SJCRH30 (cell line): Measurements from ENCODE around the gene TEX36. TPM values are rescaled to one million over a fixed set of nuclear protein-coding genes. Genes with fewer than 3 reads are reported as not detected.
"Not testable (repeated sequence)": the region's sequence is repeated elsewhere in the genome, so short reads cannot be mapped to it uniquely, and the experiment has no call there.

ENCODE experiments used
- DNase-seq, 2 experiments: peaks; one replicate each; pipeline ENCODE4 v3.0.0-alpha.2; 2015 to 2020
- H3K27ac ChIP-seq: fragments of 250-450 bp; sonication (Bioruptor Pico); 2 replicates; pipeline ENCODE4 v1.5.1; 2020; ENCODE audit warnings: mild to moderate bottlenecking, moderate library complexity
- H3K27me3 ChIP-seq: fragments of 250-450 bp; sonication (Bioruptor Pico); 2 replicates; pipeline ENCODE4 v1.5.1; 2020; ENCODE audit warnings: mild to moderate bottlenecking, moderate library complexity
- H3K36me3 ChIP-seq: fragments of 250-450 bp; sonication (Bioruptor Pico); 2 replicates; pipeline ENCODE4 v1.5.1; 2020; ENCODE audit warnings: mild to moderate bottlenecking, moderate library complexity
- H3K4me1 ChIP-seq: fragments of 250-450 bp; sonication (Bioruptor Pico); 2 replicates; pipeline ENCODE4 v1.5.1; 2020; ENCODE audit warnings: mild to moderate bottlenecking, moderate library complexity
- H3K4me3 ChIP-seq: fragments of 250-450 bp; sonication (Bioruptor Pico); 2 replicates; pipeline ENCODE4 v1.5.1; 2020; ENCODE audit warnings: mild to moderate bottlenecking, moderate library complexity
- H3K9me3 ChIP-seq: fragments of 250-450 bp; sonication (Bioruptor Pico); replicated peaks from 2 replicates; pipeline ENCODE4 v1.5.1; 2020; ENCODE audit warnings: mild to moderate bottlenecking, moderate library complexity
- total RNA-seq: library from RNA; depleted of rRNA; stranded (reverse); fragments of >200 nt; shearing (Covaris generic); gene quantifications from 2 replicates; pipeline ENCODE4 v1.2.3, GENCODE V29; 2014

The TEX36 gene
- total RNA-seq, 1 experiment from 2014 or later: not detected

DNA sequence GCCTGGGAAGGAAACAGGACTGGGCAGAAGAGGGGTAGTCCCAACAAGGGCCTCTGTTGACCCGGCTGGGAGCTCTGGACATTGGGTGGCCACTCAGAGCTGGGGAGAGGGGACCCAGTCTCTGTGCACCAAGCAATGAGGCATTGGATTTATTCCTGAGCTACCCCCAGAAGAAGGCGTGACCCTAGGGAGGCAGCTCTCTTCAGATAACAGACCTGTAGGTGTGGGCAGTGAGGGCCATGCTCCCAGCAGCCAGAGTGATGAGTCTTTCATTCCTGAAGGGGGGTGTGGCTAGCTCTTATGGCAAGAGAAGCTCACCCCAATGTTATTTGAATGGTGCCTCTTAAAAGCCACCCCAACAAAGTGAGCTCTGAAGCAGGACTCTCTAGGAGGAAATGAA is 20.4 kb downstream of the TEX36 start:
- Histone ChIP-seq H3K9me3 (no peaks in the 10 kb centered on the region), H3K4me1 (no peaks in the 10 kb centered on the region; the same call in 1 of the 2 replicates), H3K27ac (no peak overlapping the region), H3K36me3 (no peaks in the 10 kb centered on the region), H3K4me3 (no peak overlapping the region), H3K27me3 (no peaks in the 10 kb centered on the region)
- DNase-seq: no peak

- Histone ChIP-seq H3K27ac (no peak overlapping the region), H3K36me3 (no peaks in the 10 kb centered on the region), H3K27me3 (no peaks in the 10 kb centered on the region), H3K4me3 (no peak overlapping the region), H3K9me3 (no peaks in the 10 kb centered on the region), H3K4me1 (no peaks in the 10 kb centered on the region; the same call in 1 of the 2 replicates)
- DNase-seq: peak; percentile 20 to 34
Observed at GRCh38 chr10:125661941-125662515, 20.9 kb downstream of the TEX36 start.

DNA sequence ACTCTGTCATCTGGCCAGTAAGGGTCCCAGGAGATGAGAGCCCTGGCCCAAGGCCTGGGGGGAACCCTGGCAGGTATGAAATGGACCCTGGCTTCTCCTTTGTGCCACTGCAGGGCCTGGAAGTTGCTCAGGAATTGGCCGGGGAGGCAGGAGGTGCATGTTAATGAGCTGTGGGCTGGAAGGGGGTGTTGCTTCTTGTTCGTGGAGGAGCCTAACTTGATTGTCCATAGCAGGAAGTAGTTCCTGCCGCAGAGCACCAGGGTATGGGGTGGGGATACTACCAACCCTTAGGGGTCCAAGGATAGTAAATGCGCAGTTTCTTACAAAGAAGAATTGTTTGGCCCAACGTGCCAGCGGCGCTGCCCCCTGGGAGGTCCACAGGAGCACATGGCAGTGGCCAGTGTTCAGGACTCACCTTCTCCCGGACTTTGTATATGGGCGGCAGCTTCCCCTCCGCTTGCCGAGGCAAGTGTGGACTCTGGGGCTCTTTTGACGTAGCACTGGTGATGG is 21.5 kb downstream of the TEX36 start:
- H3K4me1 ChIP-seq: no peaks in the 10 kb centered on the region; the same call in 1 of the 2 replicates
- DNase-seq: no peak
- no peaks in the 10 kb centered on the region for H3K9me3 ChIP-seq
- H3K4me3 ChIP-seq: no peak overlapping the region
- no peaks in the 10 kb centered on the region for H3K36me3 ChIP-seq
- H3K27ac ChIP-seq: no peak overlapping the region
- no peaks in the 10 kb centered on the region for H3K27me3 ChIP-seq

- H3K4me3 ChIP-seq: no peak overlapping the region
- no peaks in the 10 kb centered on the region for H3K9me3 ChIP-seq
- H3K36me3 ChIP-seq: no peaks in the 10 kb centered on the region
- DNase-seq: no peak
- H3K27ac ChIP-seq: no peak overlapping the region
- H3K4me1 ChIP-seq: no peaks in the 10 kb centered on the region; the same call in 1 of the 2 replicates
- H3K27me3 ChIP-seq: no peaks in the 10 kb centered on the region
Observed at GRCh38 chr10:125659071-125659470, 23.9 kb downstream of the TEX36 start.

GRCh38 chr10:125656523-125656922 is 26.4 kb downstream of the TEX36 start:
- DNase-seq: no peak
- H3K27me3 ChIP-seq: no peaks in the 10 kb centered on the region
- no peak overlapping the region for H3K27ac ChIP-seq
- no peaks in the 10 kb centered on the region for H3K9me3 ChIP-seq
- H3K36me3 ChIP-seq: no peaks in the 10 kb centered on the region
- no peaks in the 10 kb centered on the region for H3K4me1 ChIP-seq
- no peak overlapping the region for H3K4me3 ChIP-seq

- not testable (repeated sequence) for DNase-seq, H3K27ac ChIP-seq, H3K4me3 ChIP-seq, H3K36me3 ChIP-seq, H3K4me1 ChIP-seq, H3K9me3 ChIP-seq, H3K27me3 ChIP-seq
Observed at GRCh38 chr10:125653113-125653512, 29.9 kb downstream of the TEX36 start.

- H3K4me1 ChIP-seq: no peaks in the 10 kb centered on the region
- DNase-seq: no peak
- H3K4me3 ChIP-seq: no peak overlapping the region
- H3K27ac ChIP-seq: no peak overlapping the region
- no peaks in the 10 kb centered on the region for H3K27me3 ChIP-seq
- no peaks in the 10 kb centered on the region for H3K36me3 ChIP-seq
- H3K9me3 ChIP-seq: no peaks in the 10 kb centered on the region
Observed at GRCh38 chr10:125646311-125646710, 36.7 kb downstream of the TEX36 start.

GRCh38 chr10:125641398-125641797 is 41.6 kb downstream of the TEX36 start:
- DNase-seq: no peak
- Histone ChIP-seq H3K27ac (no peak overlapping the region), H3K27me3 (no peaks in the 10 kb centered on the region), H3K9me3 (no peaks in the 10 kb centered on the region), H3K4me1 (no peaks in the 10 kb centered on the region), H3K4me3 (no peak overlapping the region), H3K36me3 (no peaks in the 10 kb centered on the region)

DNA sequence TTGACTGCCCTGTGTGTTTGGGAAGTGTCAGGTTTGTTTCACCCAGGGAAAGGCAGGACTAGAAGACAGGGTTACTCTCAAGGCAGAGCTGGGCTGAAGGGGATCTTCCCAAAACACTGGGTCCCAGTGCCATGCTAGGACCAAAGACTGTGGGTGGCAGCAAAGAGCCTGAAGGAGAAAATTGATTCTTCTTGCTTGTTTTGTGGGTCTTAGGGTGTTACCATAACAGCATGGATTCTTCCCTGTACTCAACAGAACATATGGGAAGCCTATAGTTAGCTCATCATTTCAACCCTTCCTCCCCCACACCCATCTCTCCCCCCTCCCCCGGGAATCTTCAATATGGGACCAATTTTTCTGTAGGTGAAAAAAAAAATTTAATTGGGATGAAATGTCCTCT is 42.3 kb downstream of the TEX36 start:
- Histone ChIP-seq H3K36me3 (no peaks in the 10 kb centered on the region), H3K4me3 (no peak overlapping the region), H3K9me3 (no peaks in the 10 kb centered on the region), H3K27ac (no peak overlapping the region), H3K4me1 (no peaks in the 10 kb centered on the region), H3K27me3 (no peaks in the 10 kb centered on the region)
- DNase-seq: no peak

DNA sequence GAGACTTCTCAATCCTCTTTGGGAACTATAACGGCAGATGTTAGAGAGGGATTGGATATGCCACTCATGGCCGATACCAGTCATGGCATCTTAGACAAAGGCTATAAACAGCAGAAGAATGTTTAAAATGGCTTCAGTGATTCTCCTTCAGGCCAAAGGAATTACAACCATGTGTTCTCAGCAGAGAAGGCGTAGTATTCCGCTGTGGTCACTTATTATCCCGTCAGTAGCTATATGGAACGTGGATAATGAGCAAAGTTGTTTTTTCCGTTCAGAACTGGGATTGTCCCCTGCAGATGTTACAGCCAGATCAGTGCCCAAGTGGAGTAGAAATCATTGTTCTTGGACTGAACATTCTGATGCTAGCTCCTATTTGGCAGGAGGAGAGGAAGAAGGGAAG is 43.1 kb downstream of the TEX36 start:
- no peaks in the 10 kb centered on the region for H3K9me3 ChIP-seq
- H3K36me3 ChIP-seq: no peaks in the 10 kb centered on the region
- H3K27ac ChIP-seq: no peak overlapping the region
- H3K4me1 ChIP-seq: no peaks in the 10 kb centered on the region
- H3K4me3 ChIP-seq: no peak overlapping the region
- H3K27me3 ChIP-seq: no peaks in the 10 kb centered on the region
- no peak for DNase-seq

DNA sequence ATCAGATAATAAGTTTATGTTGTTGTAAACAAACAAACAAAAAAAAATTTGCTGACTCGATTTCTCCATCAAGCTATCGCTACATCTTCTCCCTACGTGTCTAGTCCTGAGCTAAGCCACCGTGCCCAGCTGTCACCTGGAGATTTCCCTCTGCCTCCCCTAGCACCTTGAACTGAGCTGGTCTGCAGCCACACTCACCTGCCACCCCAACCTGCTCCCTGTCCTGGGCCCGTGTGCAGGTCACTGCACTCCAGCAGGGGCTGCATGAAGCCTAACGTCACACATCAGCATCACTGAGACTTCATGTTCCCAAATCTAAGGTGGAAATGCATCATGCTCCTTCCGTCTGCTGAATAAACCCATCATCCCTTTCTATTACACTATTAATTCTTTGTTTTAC is 44.4 kb downstream of the TEX36 start:
- Histone ChIP-seq H3K27ac (no peak overlapping the region), H3K4me1 (no peaks in the 10 kb centered on the region), H3K4me3 (no peak overlapping the region), H3K36me3 (no peaks in the 10 kb centered on the region), H3K9me3 (no peaks in the 10 kb centered on the region), H3K27me3 (no peaks in the 10 kb centered on the region)
- DNase-seq: no peak

GRCh38 chr10:125637496-125637895 is 45.5 kb downstream of the TEX36 start:
- Histone ChIP-seq H3K27ac (no peak overlapping the region), H3K27me3 (no peaks in the 10 kb centered on the region), H3K4me1 (no peaks in the 10 kb centered on the region), H3K4me3 (no peak overlapping the region), H3K36me3 (no peaks in the 10 kb centered on the region), H3K9me3 (no peaks in the 10 kb centered on the region)
- no peak for DNase-seq

GRCh38 chr10:125634606-125635005 is 48.4 kb downstream of the TEX36 start:
- Histone ChIP-seq H3K27ac (no peak overlapping the region), H3K4me3 (no peak overlapping the region), H3K27me3 (no peaks in the 10 kb centered on the region), H3K9me3 (no peaks in the 10 kb centered on the region), H3K36me3 (no peaks in the 10 kb centered on the region), H3K4me1 (no peaks in the 10 kb centered on the region)
- no peak for DNase-seq

GRCh38 chr10:125633517-125633999 is 49.4 kb downstream of the TEX36 start:
- Histone ChIP-seq H3K4me1 (no peaks in the 10 kb centered on the region), H3K4me3 (peak overlapping the region; percentile 28), H3K27me3 (no peaks in the 10 kb centered on the region), H3K36me3 (no peaks in the 10 kb centered on the region), H3K27ac (no peak overlapping the region), H3K9me3 (no peaks in the 10 kb centered on the region)
- peak in 1 of 2 experiments; percentile 42 for DNase-seq

- H3K4me1 ChIP-seq: no peaks in the 10 kb centered on the region
- no peaks in the 10 kb centered on the region for H3K9me3 ChIP-seq
- no peak overlapping the region for H3K27ac ChIP-seq
- no peaks in the 10 kb centered on the region for H3K36me3 ChIP-seq
- H3K4me3 ChIP-seq: no peak overlapping the region
- no peaks in the 10 kb centered on the region for H3K27me3 ChIP-seq
- DNase-seq: no peak
Observed at GRCh38 chr10:125631806-125632205, 51.2 kb downstream of the TEX36 start.

GRCh38 chr10:125629758-125630376 is 53.1 kb downstream of the TEX36 start:
- no peak overlapping the region for H3K27ac ChIP-seq
- no peaks in the 10 kb centered on the region for H3K4me1 ChIP-seq
- DNase-seq: peak; percentile 15 to 55
- H3K36me3 ChIP-seq: no peaks in the 10 kb centered on the region
- H3K9me3 ChIP-seq: no peaks in the 10 kb centered on the region
- H3K4me3 ChIP-seq: no peak overlapping the region
- no peaks in the 10 kb centered on the region for H3K27me3 ChIP-seq
